Right renal pelvis (tissue), 4 donors: ENCODE data around the gene COX14. TPM values are rescaled to one million over a fixed set of nuclear protein-coding genes. Genes with fewer than 3 reads are reported as not detected.
"Not testable (repeated sequence)": the region's sequence is repeated elsewhere in the genome, so short reads cannot be mapped to it uniquely, and the experiment has no call there.

Experiments used
- DNase-seq, 4 donors: peaks; one replicate each; pipeline ENCODE4 v3.0.0-alpha.2; 2013; ENCODE audit warnings: low read depth in 4 of 4, low spot score in 3 of 4, missing footprints in 1 of 4
- polyA plus RNA-seq, 4 donors: library from polyadenylated mRNA; unstranded; fragments of 120-200 nt; gene quantifications; one replicate each; pipeline ENCODE4 v1.2.1, GENCODE V29; 2013; ENCODE audit not compliant: insufficient read length in 4 of 4

Gene COX14
- 10 to 100 TPM; 50.6 to 62.1 (median 52.5) TPM for polyA plus RNA-seq

DNA sequence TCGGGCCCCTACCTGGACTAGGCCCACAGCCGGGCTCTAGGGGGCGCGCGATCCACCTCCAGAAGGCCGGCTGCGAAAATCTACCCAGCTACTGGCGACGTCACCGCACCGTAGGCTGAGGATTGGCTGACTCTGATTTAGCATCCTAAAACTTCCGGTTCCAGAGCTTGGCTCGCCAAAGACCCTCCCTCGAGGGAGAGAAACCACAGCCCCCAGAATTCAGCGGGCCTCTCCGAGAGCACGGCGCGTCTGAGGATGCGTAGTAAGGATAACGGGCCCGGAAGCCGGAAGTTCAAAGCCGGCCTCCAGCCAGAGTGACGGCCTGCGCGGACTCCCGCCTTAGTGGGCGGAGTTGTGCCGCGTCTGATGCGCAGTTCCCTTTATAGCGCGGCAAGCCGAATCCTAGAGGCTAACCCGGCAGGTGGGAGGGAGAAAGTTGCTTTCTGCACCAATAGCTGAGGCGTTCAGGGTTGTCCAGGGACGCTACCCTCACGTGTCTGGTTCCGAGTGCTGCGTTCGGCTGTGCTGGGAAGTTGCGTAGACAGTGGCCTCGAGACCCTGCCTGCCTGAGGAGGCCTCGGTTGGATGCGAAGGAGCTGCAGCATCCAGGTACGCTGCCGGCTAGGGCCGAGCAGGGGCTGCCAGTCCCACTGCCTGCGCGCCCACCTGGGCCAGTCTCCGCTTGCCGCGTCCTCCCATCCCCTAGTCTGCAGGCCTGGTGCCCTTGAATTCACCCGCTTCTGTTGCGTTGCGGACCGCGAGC, at the start of gene COX14:
Gene COX14, plus strand, starts transcription at position 544 of the 763 bp plus-strand sequence. CDS start 7,808 bp downstream, outside the sequence.
- peak; percentile 97 to 99 (median 98) for DNase-seq

DNA sequence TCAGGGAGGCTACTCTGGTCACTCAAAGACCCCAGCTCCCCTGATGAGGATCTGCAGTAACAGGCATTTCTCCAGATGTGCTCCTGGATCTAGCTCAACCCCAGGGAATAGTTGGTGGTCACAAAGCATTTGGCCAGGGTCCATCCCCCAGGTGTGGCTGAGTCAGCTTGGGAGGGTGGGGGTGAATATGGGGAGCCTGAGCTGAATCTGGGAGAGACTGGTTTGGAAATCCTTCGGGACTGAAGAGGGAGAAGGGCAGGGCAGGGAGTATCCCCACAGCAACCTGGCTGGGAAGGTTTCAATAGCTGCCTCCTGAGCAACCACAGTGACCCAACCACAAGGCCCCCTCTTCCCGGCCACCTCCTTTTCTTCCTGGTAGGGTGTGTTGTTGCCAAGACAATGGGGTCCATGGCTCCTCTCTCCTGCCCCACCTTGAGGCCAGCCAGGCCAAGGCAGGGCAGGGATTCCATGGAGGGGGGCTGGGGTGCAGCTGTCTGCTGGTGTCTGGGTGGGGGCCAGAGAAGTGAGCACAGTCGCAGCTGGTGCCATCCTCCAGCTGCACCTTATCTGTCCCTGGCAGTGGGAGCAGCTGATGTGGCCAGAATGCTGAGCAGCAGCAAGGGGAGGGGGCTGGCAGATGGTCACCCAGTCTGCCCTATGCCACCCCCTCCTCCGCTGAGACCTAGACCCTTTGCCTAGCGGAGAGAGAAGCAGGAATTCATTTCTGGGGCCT, 49.1 kb upstream of the COX14 start:
- no peak for DNase-seq

DNA sequence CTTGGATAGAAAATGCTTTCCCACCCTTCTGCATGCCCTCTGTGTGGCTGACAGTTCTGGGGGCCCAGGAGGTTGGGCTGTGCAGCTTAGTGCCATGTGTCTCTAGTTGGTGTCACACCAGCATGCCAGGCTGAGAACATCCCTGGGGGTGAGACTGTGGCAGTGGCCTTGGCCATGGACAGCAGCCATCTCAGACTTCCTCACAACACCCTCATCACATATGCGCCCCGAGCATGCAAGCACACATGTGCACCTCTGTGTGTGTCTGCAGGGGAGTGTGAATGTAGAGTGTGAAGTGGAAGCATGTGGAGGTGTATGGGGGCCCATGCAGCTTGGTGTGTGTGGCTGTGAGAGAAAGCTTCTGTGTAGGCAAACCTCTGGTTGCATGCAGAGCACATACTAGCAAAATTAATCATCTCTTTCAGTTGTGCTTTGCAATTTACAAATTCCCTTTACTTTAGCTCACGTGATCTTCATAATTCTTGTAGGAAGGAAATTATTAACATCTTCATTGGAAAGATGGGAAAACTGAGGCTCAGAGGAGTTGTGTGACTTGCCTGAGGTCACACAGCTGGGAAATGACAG, 46.2 kb upstream of the COX14 start:
- DNase-seq, result no peak

DNA sequence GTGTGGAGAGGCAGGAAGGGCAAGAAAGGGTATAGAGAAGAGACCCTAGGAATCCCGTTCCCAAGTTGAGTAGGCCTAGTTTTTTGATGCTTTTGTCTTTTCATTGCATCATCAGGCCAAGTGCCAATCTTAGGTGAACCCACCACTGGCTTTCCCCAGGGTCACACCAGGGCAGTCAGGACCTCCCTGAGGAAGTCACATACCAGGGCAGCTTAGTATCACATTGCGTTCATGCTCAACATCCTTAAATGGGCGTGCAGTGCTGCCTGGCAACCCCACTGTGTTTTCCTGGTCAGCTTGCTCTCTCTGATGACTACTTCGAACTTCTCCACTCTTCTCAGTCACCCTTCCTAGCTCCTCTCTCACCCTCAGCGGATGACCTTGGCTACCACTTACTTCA, 45.6 kb upstream of the COX14 start:
- no peak for DNase-seq

DNA sequence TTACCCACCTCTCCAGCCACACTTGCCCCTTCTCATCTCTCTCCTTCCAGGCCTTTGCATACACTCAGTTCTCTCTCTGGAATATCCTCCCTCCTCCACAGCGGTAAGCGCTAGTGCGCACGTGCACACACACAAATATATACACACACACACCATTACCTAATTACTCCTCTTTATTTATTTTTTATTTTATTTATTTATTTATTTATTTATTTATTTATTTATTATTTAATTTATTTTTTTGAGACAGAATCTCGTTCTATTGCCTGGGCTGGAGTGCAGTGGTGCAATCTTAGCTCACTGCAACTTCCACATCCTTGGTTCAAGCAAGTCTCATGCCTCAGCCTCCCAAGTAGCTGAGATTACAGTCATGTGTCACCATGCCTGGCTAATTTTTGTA, 43.0 kb upstream of the COX14 start:
- DNase-seq, result no peak

DNA sequence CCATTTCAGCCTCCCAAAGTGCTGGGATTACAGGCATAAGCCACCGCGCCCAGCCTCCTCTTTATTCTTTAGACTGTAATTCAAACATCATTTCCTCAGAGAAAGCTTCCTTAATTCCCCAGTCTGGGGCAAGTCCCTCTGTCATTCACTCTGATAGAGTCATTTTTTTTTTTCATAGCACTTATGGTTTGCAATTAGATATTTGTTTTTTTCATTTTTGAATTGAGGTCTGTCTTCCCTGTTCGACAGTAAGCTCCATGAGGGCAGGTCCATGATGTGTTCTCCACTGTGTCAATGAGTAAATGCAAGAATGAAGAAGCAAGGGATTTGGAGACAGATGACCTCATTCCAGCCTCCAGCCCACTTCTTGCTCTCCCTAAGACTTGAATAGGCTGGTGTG, 42.5 kb upstream of the COX14 start:
- DNase-seq, result no peak

DNA sequence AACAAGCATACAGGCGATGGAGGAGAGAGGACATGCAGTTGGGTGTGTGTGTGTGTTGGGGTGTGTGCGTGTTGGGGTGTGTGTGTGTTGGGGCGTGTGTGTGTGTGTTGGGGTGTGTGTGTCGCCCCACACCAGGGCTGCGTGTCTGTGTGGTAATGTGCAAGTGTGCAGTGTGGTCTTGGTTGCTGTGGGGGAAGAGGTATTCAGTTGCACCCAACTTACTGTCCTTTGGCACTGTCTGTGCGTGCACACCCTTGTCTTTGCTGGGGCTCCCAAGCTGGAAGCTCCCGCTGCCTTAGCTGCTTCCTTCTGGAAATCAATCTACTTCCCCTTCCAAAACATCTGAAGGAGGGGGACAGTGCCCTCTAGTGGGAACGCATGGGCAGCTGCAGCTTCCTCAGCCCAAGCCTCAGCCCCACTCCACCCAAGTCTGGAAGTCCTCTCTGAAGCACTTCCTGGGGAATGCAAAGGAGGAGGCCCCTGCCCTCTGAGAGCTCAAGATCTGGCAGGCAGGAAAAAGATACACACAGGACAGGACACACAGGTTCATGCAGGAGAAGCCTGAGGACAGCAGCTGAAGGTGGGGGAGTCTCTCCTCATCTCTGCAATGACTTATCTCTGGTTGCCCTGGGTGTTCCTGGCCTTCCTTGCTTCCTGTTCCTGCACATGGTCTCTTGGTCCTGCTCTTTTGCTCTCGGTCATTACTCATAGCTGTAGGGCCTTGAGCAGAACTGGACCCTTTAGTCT, 41.5 kb upstream of the COX14 start:
- DNase-seq, result peak; percentile 74 to 78 (median 76)

DNA sequence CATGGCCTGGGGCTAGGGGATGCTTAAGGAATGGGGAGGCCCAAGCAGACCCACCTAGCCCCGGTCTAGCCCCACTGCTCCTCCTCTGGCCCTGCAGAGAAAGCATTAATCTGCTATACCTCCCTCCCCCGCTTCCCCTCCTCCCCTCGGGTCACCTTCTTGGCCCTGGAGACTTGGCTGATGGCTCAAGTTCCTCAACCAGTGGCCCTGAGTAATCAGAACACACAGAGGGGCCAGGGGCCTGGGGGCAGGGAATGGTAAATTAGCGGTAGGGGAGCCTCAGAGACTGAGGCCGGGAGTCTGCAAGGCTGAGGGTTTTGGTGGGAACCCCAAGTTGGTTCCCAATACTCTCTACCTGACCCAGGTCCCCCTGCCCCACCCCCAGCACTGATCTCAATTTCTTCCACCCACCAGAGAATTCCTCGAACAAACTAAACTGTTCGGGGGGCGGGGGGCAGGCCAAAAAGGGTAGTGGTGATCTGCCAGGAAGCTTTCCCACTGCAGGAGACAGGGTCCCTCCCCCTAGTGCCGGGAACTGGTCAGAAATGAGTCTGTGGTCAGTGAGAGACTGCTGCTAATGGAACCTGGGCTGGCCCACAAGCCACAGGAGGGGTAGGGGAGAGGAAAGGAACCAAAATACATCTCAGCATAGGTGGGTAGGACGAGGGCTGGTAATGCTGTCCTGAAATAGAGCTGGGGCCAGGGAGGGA, 39.7 kb upstream of the COX14 start:
- DNase-seq, result no peak

DNA sequence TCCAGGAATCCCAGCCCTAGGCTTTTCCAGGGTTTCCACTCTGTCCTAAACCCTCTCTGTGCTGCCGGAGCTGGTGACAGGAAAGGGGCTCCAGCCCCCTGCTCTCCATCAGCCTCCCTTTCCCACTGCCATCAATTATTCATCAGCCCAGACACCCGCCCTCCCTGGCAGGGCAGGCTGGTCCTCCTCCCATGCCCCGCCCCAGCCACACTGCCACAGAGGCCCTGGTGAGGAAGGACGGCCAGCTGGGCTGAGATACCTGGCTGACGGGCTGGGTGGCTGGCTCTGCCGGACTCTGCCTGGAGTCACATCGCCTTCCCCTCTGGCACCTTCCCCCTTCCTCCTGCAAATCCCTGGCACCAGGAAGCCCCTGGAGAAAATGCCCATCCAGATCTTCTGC, 38.8 kb upstream of the COX14 start:
- no peak for DNase-seq

DNA sequence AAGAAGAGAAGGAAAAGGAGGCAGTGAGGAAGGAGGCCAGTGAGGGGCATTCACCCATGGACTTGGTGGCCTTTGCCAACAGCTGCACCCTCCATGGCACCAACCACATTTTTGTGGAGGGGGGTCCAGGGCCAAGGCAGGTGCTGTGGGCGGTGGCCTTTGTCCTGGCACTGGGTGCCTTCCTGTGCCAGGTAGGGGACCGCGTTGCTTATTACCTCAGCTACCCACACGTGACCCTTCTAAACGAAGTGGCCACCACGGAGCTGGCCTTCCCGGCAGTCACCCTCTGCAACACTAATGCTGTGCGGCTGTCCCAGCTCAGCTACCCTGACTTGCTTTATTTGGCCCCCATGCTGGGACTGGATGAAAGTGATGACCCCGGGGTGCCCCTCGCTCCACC, 38.3 kb upstream of the COX14 start:
- DNase-seq, result no peak

DNA sequence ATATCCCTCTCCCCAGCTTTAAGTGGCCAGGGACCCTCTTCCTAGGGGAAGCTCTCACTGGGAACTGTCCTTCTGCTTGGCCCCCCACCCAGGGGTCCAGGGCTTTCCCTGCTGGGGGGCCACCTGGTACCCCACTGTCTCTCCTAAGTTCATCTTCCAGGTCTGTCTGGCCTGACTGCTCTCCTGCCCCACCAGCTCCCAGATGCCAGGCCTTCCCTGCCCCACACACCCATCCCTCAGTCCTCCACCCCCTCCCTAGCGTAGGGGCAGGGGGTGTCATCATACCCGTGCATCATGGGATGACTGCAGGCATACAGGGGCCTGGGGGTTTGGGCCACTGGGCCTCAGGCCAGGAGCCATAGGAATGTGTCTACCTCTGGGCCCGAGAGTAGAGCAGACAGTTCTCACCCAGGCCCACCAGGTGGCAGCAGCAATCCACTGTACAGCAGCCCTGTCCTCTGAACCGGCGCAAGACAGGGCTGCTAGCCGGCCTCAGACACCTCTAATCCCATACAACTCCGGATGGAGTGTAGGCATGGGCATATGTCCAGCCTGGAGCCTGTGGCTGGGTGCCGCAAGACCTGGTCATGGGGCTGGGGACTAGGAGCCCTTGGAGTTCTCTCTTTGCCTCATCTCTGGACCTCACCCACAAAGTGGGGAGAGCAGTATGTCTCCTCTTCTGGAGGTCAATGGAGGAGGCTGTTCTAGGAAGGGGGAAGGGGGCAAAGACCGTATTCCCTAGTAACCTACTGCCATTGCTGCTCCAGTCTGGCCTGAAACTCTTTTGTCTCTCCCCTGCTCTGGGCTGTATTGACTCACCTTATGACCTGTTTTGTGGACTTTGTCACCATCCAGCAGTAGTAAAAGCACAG, 36.9 kb upstream of the COX14 start:
- DNase-seq, result peak in 2 of 4 donors; percentile 62 to 68

DNA sequence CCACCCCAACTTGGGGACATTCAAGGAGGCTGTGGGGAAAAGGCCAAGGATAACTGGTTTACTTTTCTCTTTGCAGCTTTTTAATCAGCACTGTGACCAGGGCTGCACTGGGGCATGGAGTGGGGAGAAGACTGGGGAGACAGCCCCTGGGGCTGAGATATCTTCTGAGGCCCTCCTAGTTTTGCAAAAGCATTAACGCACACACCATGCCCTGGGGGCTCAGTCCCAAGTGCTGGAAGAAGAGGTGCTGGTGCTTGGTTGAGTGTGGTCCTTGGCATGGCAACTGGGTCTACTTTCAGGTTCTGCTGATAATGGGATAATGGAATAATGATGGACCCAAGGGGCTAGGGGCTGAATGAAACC, 36.2 kb upstream of the COX14 start:
- DNase-seq, result no peak

DNA sequence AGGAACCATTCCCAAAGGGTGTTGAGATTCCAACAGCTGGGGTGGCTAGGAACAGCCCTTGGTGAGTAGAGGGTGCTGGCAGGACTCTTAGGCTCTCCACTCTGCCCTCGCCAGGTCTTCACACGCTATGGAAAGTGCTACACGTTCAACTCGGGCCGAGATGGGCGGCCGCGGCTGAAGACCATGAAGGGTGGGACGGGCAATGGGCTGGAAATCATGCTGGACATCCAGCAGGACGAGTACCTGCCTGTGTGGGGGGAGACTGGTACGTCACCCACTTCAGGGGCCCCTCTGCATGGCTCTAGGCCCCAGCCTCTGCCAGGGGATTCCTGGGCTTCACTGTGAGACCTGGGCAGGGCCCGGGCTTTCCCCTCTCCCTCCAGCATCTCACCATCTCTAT, 34.9 kb upstream of the COX14 start:
- DNase-seq, result no peak

DNA sequence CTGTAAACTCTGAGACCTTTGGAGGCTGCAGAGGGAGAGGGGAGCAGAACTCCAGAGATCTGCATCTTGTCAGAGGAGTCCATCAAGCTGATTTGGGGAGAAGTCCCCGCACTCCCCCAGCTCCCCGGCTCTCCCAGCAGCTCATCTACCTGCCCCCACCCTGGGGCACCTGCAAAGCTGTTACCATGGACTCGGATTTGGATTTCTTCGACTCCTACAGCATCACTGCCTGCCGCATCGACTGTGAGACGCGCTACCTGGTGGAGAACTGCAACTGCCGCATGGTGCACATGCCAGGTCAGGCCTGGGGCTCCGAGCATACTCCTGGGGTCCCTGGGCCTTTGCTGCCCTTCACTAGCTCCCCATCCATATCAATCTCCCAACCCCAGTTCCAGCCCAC, 33.8 kb upstream of the COX14 start:
- DNase-seq, result no peak

DNA sequence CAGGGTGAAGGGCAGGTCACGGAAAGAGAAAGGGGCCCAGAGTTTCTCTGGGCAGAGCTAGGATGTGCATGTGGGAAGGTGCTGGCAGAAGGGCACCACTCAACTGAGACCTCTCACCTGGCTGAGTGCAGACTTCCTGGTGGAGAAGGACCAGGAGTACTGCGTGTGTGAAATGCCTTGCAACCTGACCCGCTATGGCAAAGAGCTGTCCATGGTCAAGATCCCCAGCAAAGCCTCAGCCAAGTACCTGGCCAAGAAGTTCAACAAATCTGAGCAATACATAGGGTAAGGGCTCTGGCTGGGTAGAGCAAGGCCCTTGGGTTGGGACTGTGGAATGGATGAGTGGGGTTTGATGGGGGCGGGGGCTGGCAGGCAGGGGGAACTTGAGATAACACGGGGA, 32.3 kb upstream of the COX14 start:
- no peak for DNase-seq

DNA sequence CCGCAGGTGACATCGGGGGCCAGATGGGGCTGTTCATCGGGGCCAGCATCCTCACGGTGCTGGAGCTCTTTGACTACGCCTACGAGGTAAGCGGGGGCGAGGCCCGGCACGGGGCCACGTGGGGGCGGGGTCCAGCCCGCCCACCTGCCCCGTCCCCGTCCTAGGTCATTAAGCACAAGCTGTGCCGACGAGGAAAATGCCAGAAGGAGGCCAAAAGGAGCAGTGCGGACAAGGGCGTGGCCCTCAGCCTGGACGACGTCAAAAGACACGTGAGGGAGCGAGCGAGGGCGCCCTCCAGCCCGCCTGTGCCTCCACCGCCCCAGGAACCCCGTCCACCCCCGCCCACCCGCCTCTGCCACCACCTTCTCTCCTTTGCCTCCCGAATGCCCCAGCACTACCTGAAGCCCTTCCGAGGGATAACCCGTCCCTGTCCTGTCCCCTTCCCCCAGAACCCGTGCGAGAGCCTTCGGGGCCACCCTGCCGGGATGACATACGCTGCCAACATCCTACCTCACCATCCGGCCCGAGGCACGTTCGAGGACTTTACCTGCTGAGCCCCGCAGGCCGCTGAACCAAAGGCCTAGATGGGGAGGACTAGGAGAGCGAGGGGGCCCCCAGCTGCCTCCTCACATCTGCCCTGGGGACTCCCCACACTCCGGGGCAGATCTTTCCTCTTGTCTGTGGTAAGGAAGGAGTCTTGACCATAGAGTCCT, 30.8 kb upstream of the COX14 start:
- no peak for DNase-seq

DNA sequence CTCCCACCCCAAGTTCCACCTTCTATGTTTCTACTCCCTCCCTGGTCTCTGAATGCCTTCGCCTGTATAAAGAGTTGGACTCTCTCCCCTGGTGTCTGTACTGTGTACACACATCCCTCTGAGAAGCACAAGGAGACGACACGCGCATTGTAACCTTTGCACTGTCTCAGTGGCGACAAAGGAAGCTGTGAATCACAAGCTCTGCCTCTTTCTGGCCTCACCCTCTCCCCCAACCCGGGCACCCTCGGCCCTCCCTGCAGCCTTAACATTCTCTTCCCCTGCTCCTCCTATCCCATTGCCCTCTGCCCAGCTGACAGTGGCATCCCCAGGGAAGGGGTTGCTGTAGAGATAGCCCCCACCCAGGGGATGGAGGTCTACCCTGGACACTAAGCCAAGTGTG, 29.4 kb upstream of the COX14 start:
- DNase-seq, result no peak

DNA sequence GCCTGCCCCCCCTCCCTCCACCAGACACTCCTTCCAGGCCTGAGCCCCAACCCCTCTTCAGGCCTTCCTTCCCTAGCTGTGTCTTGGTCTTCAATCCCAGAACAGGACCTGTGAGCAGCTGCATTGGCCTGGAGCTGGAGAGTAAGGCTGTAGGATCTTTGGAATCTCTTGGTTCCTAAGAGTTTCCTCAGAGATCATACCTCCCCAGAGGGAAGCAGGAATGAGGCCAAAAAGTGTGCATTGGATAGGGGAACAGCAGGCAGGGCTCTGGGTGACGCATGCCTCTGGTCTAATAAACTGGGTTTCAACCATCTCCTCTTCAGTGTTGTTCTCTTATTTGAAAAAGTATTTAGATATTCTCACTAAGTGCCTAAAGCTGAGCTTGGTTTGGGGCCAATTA, 28.7 kb upstream of the COX14 start:
- DNase-seq, result no peak

DNA sequence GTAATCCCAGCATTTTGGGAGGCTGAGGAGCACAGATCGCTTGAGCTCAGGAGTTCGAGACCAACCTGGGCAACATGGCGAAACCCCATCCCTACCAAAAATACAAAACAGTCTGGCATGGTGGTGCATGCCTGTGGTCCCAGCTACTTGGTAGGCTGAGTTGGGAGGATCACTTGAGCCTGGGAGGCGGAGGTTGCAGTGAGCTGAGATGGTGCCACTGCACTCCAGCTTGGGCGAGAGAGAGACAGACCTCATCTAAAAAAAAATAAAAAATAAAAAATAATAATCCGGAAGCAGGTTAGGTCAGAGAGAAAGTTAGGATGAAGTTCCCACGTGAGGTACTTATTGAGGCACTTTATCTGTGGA, 27.6 kb upstream of the COX14 start:
- not testable (repeated sequence) for DNase-seq
